K562 (cell line): ENCODE measurements around the gene GCDH. TPM values are rescaled to one million over a fixed set of nuclear protein-coding genes. Genes with fewer than 3 reads are reported as not detected.

ENCODE experiments used
- ASH1L ChIP-seq: fragments of 450-650 bp; IDR thresholded peaks from 2 replicates; pipeline ENCODE4 v1.6.1; 2018; ENCODE audit warnings: borderline replicate concordance, mild to moderate bottlenecking, low read depth; ENCODE audit not compliant: partially characterized antibody
- EWSR1 ChIP-seq: fragments of 450-650 bp; IDR thresholded peaks from 2 replicates; pipeline ENCODE4 v1.6.1; 2018; ENCODE audit warnings: borderline replicate concordance, mild to moderate bottlenecking, low read depth, moderate library complexity; ENCODE audit not compliant: partially characterized antibody
- MAFF ChIP-seq: IDR thresholded peaks from 2 replicates; pipeline ENCODE4 v1.6.1; 2012; ENCODE audit warnings: low read length, improper control_type of control experiment
- MTA3 ChIP-seq: fragments of 450-650 bp; formaldehyde crosslinking; IDR thresholded peaks from 2 replicates; pipeline ENCODE4 v1.6.1; 2017; ENCODE audit warnings: mild to moderate bottlenecking, borderline replicate concordance
- STAT5A ChIP-seq: IDR thresholded peaks from 2 replicates; pipeline ENCODE4 v1.6.1; 2012; ENCODE audit warnings: low read length, inconsistent platforms, borderline replicate concordance
- TAF1 ChIP-seq: IDR thresholded peaks from 2 replicates; pipeline ENCODE4 v1.6.1; 2011; ENCODE audit warnings: mild to moderate bottlenecking, low read length, moderate library complexity; ENCODE audit not compliant: insufficient read depth, control insufficient read depth, severe bottlenecking; ENCODE audit errors: extremely low read depth
- ZNF175 ChIP-seq: fragments of 200-800 bp; sonication (Bioruptor generic); IDR thresholded peaks from 2 replicates; pipeline ENCODE4 v1.6.1; 2016; ENCODE audit warnings: low read depth, mild to moderate bottlenecking, missing genetic modification characterization, missing compliant biosample characterization
- polyA plus RNA-seq, 8 experiments: library from polyadenylated mRNA; depleted of rRNA in 4 of 8; stranded (reverse) in 5 of 8; unstranded in 3 of 8; fragments of >200 nt; fragmentation: Nextera tagmentation in 2 of 8; fragmentation: Illumina TruSeq in 1 of 8; extraction: Ambion mirVana in 2 of 8; extraction: Trizol in 1 of 8; gene quantifications; 2 replicates each; pipeline versions ENCODE4 v1.2.1 to v1.2.3, GENCODE V29; 2011 to 2014; ENCODE audit warnings: inconsistent platforms in 1 of 8, missing spikeins in 1 of 8
- total RNA-seq, 7 experiments: library from RNA; depleted of rRNA in 6 of 7; stranded (reverse); fragments of >200 nt in 6 of 7; fragmentation: Illumina TruSeq in 2 of 7; extraction: Trizol in 2 of 7; gene quantifications; 2 replicates each; pipeline versions ENCODE4 v1.2.1 to v1.2.3, GENCODE V29; 2011 to 2021; ENCODE audit warnings: low replicate concordance in 1 of 7
- TF ChIP-seq, protein P1 (sequence below): fragments of 450-650 bp; IDR thresholded peaks from 2 replicates; pipeline ENCODE4 v1.6.1; 2016; ENCODE audit warnings: mild to moderate bottlenecking, moderate library complexity
- TF ChIP-seq, protein P2 (sequence below): fragments of 250-450 bp; sonication (Bioruptor Pico); IDR thresholded peaks from 2 replicates; pipeline ENCODE4 v1.4.0; 2020

Gene GCDH
- total and polyA plus RNA-seq, 9 of the 15 experiments (the other 6 are each of a cell fraction or from before 2014, with no cell fraction given) = 2.9 to 50.8 (median 19.1) TPM

DNA sequence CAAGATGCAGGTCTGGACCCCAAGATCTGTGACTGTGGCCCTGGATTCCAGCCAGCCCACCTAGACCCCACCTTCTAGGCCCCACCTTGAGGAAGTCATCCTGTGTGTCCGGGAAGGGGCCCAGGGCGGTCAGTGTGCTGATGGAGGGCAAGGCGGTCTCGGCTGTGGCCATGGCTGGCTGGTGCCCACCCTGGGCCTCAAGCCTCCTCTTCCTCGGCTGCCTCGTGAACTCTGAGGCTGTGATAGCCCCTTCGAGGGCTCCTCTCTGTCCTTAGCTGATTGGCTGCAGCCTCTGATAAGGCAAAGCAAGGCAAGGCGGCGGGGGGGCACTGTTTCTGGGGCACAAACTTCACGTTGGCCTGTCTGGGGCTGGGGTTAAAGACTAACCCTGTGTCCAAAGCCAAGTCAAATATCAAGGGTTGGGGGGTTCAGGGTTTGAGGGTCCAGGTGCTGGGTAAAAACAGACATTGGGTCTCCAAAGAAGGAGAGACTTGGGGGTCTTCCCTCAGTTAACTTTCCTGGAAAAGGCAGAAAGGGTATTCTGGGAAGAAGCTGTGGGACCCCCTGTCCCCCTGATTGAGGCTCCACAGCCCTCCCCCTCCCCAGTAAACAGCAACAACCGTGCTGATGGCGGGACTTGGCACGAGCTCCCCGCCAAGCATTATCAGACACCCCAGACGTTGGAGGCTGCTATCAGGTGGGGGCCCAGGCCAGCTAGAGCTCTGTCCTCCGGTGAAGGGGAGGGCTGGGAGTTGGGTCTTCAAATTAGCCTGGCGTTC lies 3.8 kb upstream of the GCDH start, which contains the start of gene KLF1 (continued):
- TF ChIP-seq, protein P1, sequence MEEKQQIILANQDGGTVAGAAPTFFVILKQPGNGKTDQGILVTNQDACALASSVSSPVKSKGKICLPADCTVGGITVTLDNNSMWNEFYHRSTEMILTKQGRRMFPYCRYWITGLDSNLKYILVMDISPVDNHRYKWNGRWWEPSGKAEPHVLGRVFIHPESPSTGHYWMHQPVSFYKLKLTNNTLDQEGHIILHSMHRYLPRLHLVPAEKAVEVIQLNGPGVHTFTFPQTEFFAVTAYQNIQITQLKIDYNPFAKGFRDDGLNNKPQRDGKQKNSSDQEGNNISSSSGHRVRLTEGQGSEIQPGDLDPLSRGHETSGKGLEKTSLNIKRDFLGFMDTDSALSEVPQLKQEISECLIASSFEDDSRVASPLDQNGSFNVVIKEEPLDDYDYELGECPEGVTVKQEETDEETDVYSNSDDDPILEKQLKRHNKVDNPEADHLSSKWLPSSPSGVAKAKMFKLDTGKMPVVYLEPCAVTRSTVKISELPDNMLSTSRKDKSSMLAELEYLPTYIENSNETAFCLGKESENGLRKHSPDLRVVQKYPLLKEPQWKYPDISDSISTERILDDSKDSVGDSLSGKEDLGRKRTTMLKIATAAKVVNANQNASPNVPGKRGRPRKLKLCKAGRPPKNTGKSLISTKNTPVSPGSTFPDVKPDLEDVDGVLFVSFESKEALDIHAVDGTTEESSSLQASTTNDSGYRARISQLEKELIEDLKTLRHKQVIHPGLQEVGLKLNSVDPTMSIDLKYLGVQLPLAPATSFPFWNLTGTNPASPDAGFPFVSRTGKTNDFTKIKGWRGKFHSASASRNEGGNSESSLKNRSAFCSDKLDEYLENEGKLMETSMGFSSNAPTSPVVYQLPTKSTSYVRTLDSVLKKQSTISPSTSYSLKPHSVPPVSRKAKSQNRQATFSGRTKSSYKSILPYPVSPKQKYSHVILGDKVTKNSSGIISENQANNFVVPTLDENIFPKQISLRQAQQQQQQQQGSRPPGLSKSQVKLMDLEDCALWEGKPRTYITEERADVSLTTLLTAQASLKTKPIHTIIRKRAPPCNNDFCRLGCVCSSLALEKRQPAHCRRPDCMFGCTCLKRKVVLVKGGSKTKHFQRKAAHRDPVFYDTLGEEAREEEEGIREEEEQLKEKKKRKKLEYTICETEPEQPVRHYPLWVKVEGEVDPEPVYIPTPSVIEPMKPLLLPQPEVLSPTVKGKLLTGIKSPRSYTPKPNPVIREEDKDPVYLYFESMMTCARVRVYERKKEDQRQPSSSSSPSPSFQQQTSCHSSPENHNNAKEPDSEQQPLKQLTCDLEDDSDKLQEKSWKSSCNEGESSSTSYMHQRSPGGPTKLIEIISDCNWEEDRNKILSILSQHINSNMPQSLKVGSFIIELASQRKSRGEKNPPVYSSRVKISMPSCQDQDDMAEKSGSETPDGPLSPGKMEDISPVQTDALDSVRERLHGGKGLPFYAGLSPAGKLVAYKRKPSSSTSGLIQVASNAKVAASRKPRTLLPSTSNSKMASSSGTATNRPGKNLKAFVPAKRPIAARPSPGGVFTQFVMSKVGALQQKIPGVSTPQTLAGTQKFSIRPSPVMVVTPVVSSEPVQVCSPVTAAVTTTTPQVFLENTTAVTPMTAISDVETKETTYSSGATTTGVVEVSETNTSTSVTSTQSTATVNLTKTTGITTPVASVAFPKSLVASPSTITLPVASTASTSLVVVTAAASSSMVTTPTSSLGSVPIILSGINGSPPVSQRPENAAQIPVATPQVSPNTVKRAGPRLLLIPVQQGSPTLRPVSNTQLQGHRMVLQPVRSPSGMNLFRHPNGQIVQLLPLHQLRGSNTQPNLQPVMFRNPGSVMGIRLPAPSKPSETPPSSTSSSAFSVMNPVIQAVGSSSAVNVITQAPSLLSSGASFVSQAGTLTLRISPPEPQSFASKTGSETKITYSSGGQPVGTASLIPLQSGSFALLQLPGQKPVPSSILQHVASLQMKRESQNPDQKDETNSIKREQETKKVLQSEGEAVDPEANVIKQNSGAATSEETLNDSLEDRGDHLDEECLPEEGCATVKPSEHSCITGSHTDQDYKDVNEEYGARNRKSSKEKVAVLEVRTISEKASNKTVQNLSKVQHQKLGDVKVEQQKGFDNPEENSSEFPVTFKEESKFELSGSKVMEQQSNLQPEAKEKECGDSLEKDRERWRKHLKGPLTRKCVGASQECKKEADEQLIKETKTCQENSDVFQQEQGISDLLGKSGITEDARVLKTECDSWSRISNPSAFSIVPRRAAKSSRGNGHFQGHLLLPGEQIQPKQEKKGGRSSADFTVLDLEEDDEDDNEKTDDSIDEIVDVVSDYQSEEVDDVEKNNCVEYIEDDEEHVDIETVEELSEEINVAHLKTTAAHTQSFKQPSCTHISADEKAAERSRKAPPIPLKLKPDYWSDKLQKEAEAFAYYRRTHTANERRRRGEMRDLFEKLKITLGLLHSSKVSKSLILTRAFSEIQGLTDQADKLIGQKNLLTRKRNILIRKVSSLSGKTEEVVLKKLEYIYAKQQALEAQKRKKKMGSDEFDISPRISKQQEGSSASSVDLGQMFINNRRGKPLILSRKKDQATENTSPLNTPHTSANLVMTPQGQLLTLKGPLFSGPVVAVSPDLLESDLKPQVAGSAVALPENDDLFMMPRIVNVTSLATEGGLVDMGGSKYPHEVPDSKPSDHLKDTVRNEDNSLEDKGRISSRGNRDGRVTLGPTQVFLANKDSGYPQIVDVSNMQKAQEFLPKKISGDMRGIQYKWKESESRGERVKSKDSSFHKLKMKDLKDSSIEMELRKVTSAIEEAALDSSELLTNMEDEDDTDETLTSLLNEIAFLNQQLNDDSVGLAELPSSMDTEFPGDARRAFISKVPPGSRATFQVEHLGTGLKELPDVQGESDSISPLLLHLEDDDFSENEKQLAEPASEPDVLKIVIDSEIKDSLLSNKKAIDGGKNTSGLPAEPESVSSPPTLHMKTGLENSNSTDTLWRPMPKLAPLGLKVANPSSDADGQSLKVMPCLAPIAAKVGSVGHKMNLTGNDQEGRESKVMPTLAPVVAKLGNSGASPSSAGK = peak; percentile 92
- TF ChIP-seq ZNF175 (CRISPR knock-in tag) (peak; percentile 38; the same call in 1 of the 2 replicates), MAFF (no peak), ASH1L (peak; percentile 22), STAT5A (peak; percentile 72; the same call in 1 of the 2 replicates), EWSR1 (no peak), TAF1 (peak; percentile 87), MTA3 (peak; percentile 73)
- TF ChIP-seq, protein P2, sequence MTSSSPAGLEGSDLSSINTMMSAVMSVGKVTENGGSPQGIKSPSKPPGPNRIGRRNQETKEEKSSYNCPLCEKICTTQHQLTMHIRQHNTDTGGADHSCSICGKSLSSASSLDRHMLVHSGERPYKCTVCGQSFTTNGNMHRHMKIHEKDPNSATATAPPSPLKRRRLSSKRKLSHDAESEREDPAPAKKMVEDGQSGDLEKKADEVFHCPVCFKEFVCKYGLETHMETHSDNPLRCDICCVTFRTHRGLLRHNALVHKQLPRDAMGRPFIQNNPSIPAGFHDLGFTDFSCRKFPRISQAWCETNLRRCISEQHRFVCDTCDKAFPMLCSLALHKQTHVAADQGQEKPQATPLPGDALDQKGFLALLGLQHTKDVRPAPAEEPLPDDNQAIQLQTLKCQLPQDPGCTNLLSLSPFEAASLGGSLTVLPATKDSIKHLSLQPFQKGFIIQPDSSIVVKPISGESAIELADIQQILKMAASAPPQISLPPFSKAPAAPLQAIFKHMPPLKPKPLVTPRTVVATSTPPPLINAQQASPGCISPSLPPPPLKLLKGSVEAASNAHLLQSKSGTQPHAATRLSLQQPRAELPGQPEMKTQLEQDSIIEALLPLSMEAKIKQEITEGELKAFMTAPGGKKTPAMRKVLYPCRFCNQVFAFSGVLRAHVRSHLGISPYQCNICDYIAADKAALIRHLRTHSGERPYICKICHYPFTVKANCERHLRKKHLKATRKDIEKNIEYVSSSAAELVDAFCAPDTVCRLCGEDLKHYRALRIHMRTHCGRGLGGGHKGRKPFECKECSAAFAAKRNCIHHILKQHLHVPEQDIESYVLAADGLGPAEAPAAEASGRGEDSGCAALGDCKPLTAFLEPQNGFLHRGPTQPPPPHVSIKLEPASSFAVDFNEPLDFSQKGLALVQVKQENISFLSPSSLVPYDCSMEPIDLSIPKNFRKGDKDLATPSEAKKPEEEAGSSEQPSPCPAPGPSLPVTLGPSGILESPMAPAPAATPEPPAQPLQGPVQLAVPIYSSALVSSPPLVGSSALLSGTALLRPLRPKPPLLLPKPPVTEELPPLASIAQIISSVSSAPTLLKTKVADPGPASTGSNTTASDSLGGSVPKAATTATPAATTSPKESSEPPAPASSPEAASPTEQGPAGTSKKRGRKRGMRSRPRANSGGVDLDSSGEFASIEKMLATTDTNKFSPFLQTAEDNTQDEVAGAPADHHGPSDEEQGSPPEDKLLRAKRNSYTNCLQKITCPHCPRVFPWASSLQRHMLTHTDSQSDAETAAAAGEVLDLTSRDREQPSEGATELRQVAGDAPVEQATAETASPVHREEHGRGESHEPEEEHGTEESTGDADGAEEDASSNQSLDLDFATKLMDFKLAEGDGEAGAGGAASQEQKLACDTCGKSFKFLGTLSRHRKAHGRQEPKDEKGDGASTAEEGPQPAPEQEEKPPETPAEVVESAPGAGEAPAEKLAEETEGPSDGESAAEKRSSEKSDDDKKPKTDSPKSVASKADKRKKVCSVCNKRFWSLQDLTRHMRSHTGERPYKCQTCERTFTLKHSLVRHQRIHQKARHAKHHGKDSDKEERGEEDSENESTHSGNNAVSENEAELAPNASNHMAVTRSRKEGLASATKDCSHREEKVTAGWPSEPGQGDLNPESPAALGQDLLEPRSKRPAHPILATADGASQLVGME = no peak
